Measurements from ENCODE around the gene INPP5J. TPM values are rescaled to one million over a fixed set of nuclear protein-coding genes. Genes with fewer than 3 reads are reported as not detected.
A peak's percentile ranks its signal among the peaks of the same experiment; 100 is the strongest.

Gene INPP5J
- total RNA-seq, 1 donor, result 0.36 TPM

- Histone ChIP-seq H3K79me2 (ENCODE audit: insufficient read depth, low read length) (no peaks in the 10 kb centered on the region), H3K27me3 (ENCODE audit: insufficient read depth, low read length) (peaks cover 11% of the 10 kb centered on the region), H3K9me3 (ENCODE audit: low read depth, low read length) (no peaks in the 10 kb centered on the region), H3K4me2 (ENCODE audit: insufficient read depth, low read length) (no peak overlapping the region), H3K27ac (ENCODE audit: low read depth, low read length) (no peak overlapping the region), H2AFZ (ENCODE audit: low read length) (no peak overlapping the region), H4K20me1 (ENCODE audit: insufficient read depth, low read length) (no peaks in the 10 kb centered on the region), H3K4me1 (ENCODE audit: insufficient read depth, low read length) (peaks cover 3% of the 10 kb centered on the region), H3K36me3 (ENCODE audit: insufficient read depth, low read length) (no peaks in the 10 kb centered on the region), H3K4me3 (ENCODE audit: insufficient read depth, low read length) (no peak overlapping the region)
- peak; percentile 65 for DNase-seq (ENCODE audit: insufficient read length, low spot score, missing footprints)
- TF ChIP-seq CTCF (IDR thresholded peaks at IDR 0.05; ENCODE audit: extremely low read depth, low read depth, low read length), result no peak
Observed at GRCh38 chr22:31124811-31125465, 2.2 kb downstream of the INPP5J start.

DNA sequence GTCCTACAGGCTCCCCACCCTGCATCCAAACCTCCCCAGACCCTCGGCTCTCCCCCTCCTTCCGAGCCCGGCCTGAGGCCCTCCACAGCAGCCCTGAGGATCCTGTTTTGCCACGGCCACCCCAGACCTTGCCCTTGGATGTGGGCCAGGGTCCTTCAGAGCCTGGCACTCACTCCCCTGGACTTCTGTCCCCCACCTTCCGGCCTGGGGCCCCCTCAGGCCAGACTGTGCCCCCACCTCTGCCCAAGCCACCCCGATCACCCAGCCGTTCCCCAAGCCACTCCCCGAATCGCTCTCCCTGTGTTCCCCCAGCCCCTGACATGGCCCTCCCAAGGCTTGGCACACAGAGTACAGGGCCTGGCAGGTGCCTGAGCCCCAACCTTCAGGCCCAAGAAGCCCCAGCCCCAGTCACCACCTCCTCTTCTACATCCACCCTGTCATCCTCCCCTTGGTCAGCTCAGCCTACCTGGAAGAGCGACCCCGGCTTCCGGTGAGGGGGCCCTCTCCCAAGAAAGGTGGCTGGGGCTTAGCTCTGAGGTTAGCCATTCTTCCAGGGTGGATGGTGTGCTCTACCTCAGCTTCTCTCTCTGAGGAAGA is 2.9 kb downstream of the INPP5J start:
- H3K27me3 ChIP-seq (ENCODE audit: insufficient read depth, low read length), result peaks cover 11% of the 10 kb centered on the region
- H3K4me3 ChIP-seq (ENCODE audit: insufficient read depth, low read length), result no peak overlapping the region
- no peaks in the 10 kb centered on the region for H3K9me3 ChIP-seq (ENCODE audit: low read depth, low read length)
- H3K79me2 ChIP-seq (ENCODE audit: insufficient read depth, low read length), result no peaks in the 10 kb centered on the region
- no peaks in the 10 kb centered on the region for H3K36me3 ChIP-seq (ENCODE audit: insufficient read depth, low read length)
- H3K27ac ChIP-seq (ENCODE audit: low read depth, low read length), result no peak overlapping the region
- H4K20me1 ChIP-seq (ENCODE audit: insufficient read depth, low read length), result no peaks in the 10 kb centered on the region
- TF ChIP-seq CTCF (IDR thresholded peaks at IDR 0.05; ENCODE audit: extremely low read depth, low read depth, low read length), result no peak
- H2AFZ ChIP-seq (ENCODE audit: low read length), result no peak overlapping the region
- no peak for DNase-seq (ENCODE audit: insufficient read length, low spot score, missing footprints)
- no peak overlapping the region for H3K4me2 ChIP-seq (ENCODE audit: insufficient read depth, low read length)
- peaks cover 3% of the 10 kb centered on the region for H3K4me1 ChIP-seq (ENCODE audit: insufficient read depth, low read length)

DNA sequence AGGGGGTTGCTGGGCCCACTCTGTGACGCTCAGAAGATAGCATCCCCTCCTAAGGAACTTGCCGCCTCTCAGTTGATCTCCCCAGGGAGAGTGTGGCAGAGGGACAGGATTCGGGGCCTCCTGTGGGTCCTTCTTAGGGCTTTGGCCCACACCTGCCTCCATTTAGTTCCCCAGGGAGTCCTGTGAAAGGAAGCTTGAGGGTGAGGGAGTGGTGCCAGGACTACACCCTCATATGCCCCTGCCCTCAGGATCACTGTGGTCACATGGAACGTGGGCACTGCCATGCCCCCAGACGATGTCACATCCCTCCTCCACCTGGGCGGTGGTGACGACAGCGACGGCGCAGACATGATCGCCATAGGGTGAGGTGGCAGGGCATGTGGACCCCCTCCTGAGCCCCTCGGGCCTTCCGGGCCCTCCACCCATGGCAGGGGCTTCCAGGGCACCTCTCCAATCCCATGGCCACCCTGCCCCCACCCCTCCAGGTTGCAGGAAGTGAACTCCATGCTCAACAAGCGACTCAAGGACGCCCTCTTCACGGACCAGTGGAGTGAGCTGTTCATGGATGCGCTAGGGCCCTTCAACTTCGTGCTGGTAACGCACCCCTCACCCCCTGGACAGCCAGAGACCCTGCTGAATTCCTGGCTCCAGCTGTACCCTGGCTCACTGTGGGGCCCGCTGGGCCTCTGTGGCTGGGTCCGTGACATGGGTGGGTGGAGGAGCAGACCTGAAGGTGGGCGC is 3.5 kb downstream of the INPP5J start:
- Histone ChIP-seq H3K27me3 (ENCODE audit: insufficient read depth, low read length) (peaks cover 11% of the 10 kb centered on the region), H3K4me2 (ENCODE audit: insufficient read depth, low read length) (no peak overlapping the region), H3K36me3 (ENCODE audit: insufficient read depth, low read length) (no peaks in the 10 kb centered on the region), H3K4me3 (ENCODE audit: insufficient read depth, low read length) (no peak overlapping the region), H3K79me2 (ENCODE audit: insufficient read depth, low read length) (no peaks in the 10 kb centered on the region), H3K4me1 (ENCODE audit: insufficient read depth, low read length) (peaks cover 3% of the 10 kb centered on the region), H2AFZ (ENCODE audit: low read length) (no peak overlapping the region), H3K27ac (ENCODE audit: low read depth, low read length) (no peak overlapping the region), H4K20me1 (ENCODE audit: insufficient read depth, low read length) (no peaks in the 10 kb centered on the region), H3K9me3 (ENCODE audit: low read depth, low read length) (no peaks in the 10 kb centered on the region)
- no peak for TF ChIP-seq CTCF (IDR thresholded peaks at IDR 0.05; ENCODE audit: extremely low read depth, low read depth, low read length)
- peak; percentile 58 for DNase-seq (ENCODE audit: insufficient read length, low spot score, missing footprints)

DNA sequence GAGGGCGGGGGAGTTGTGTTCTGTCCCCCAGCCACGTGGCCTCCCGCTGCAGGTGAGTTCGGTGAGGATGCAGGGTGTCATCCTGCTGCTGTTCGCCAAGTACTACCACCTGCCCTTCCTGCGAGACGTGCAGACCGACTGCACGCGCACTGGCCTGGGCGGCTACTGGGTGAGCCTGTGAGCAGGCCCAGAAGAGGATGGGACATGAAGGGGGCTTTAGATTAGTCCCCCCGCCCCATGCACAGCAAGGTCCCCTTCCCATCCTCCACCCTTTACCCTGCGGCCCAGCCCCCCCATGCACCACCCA is 4.1 kb downstream of the INPP5J start:
- peaks cover 11% of the 10 kb centered on the region for H3K27me3 ChIP-seq (ENCODE audit: insufficient read depth, low read length)
- TF ChIP-seq CTCF (IDR thresholded peaks at IDR 0.05; ENCODE audit: extremely low read depth, low read depth, low read length), result no peak
- H2AFZ ChIP-seq (ENCODE audit: low read length), result no peak overlapping the region
- H3K4me3 ChIP-seq (ENCODE audit: insufficient read depth, low read length), result no peak overlapping the region
- H3K9me3 ChIP-seq (ENCODE audit: low read depth, low read length), result no peaks in the 10 kb centered on the region
- no peak overlapping the region for H3K4me2 ChIP-seq (ENCODE audit: insufficient read depth, low read length)
- no peaks in the 10 kb centered on the region for H3K79me2 ChIP-seq (ENCODE audit: insufficient read depth, low read length)
- no peak overlapping the region for H3K27ac ChIP-seq (ENCODE audit: low read depth, low read length)
- DNase-seq (ENCODE audit: insufficient read length, low spot score, missing footprints), result peak; percentile 49
- no peaks in the 10 kb centered on the region for H4K20me1 ChIP-seq (ENCODE audit: insufficient read depth, low read length)
- no peaks in the 10 kb centered on the region for H3K36me3 ChIP-seq (ENCODE audit: insufficient read depth, low read length)
- peaks cover 3% of the 10 kb centered on the region for H3K4me1 ChIP-seq (ENCODE audit: insufficient read depth, low read length)

All from osteoblast (primary cell).